AG04450 (cell line): ENCODE measurements around the gene FALEC. TPM values are rescaled to one million over a fixed set of nuclear protein-coding genes. Genes with fewer than 3 reads are reported as not detected.
A peak's percentile ranks its signal among the peaks of the same experiment; 100 is the strongest.

Experiments
- CTCF ChIA-PET: fragments of 300-600, 350-600 bp; formaldehyde crosslinking; extraction: SDS; loops from one replicate; lab custom pipeline; 2022; ENCODE audit warnings: antibody characterized with exemption, inconsistent platforms; lab: Charles Lee
- POLR2A ChIA-PET: fragments of 350-600 bp; formaldehyde crosslinking; extraction: SDS; loops from one replicate; lab custom pipeline; 2021; ENCODE audit warnings: antibody characterized with exemption, inconsistent platforms; lab: Yijun Ruan, JAX
- DNase-seq: peaks from one replicate; pipeline ENCODE4 v3.0.0-alpha.2; 2011; ENCODE audit warnings: low read depth, low spot score
- H3K27ac ChIP-seq: one replicate; pipeline ENCODE4 v1.5.1; 2012; ENCODE audit warnings: low read depth, low read length, control low read depth
- H3K27me3 ChIP-seq: one replicate; pipeline ENCODE4 v1.6.0; 2012; ENCODE audit warnings: low read length; ENCODE audit not compliant: control insufficient read depth, insufficient read depth
- H3K4me3 ChIP-seq: 2 replicates; pipeline ENCODE4 v1.5.1; 2011; ENCODE audit warnings: mild to moderate bottlenecking, low read depth, low read length, control low read depth
- H3K9me3 ChIP-seq: 2 replicates; pipeline ENCODE4 v1.5.1; 2012; ENCODE audit warnings: low read length; ENCODE audit not compliant: control insufficient read depth, insufficient read depth
- polyA plus RNA-seq: library from polyadenylated mRNA; depleted of rRNA; stranded (reverse); fragments of >200 nt; gene quantifications from 2 replicates; pipeline ENCODE4 v1.2.3, GENCODE V29; 2011
- TF ChIP-seq, protein P1 (sequence below): IDR thresholded peaks from 2 replicates; pipeline ENCODE4 v1.5.1; 2011; ENCODE audit warnings: low read depth, low read length, control low read depth, inconsistent platforms

The FALEC gene
- polyA plus RNA-seq, 1 experiment: not detected

DNA sequence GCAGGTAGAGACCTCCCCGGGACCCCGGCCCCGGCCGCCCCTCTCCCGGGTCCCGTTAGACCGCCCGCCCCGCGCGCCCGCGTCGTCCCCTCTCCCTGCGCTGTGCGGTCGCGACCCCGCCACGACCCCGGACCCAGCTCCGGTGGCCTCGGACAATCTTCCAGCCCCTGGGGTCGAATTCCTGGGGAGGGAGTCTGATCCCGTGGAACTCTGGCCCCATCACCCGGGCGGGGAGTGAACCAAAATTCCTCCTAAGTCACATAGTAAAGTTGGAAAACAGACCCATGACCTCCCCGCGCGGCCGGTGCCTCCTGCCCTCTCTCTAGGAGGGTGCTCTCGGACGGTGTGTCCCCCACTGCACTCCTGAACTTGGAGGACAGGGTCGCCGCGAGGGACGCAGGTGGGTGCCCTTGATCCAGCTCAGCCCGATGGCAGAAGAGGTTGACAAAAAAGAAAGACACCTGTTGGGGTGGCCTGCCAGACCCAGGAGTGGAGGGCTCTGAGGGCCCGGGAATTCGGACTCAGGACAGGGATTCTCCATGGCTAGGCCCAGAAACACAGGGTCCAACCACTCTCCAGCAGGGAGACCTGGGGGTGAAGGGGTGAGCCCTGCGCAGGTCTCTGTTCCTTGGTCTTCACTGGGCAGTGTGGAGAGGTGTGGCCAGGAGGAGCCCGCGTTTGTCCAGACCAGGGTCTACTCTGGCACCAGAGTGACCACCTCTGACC lies 34.1 kb downstream of the FALEC start:
- Histone ChIP-seq H3K4me3 (peak overlapping the region; percentile 64), H3K27me3 (no peaks in the 10 kb centered on the region), H3K27ac (no peak overlapping the region), H3K9me3 (no peaks in the 10 kb centered on the region)
- TF ChIP-seq, protein P1, sequence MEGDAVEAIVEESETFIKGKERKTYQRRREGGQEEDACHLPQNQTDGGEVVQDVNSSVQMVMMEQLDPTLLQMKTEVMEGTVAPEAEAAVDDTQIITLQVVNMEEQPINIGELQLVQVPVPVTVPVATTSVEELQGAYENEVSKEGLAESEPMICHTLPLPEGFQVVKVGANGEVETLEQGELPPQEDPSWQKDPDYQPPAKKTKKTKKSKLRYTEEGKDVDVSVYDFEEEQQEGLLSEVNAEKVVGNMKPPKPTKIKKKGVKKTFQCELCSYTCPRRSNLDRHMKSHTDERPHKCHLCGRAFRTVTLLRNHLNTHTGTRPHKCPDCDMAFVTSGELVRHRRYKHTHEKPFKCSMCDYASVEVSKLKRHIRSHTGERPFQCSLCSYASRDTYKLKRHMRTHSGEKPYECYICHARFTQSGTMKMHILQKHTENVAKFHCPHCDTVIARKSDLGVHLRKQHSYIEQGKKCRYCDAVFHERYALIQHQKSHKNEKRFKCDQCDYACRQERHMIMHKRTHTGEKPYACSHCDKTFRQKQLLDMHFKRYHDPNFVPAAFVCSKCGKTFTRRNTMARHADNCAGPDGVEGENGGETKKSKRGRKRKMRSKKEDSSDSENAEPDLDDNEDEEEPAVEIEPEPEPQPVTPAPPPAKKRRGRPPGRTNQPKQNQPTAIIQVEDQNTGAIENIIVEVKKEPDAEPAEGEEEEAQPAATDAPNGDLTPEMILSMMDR: 0 out of 2 replicates have a peak, but pooled peaks have one; percentile 4
- ChIA-PET POLR2A (no interaction called here), CTCF (interaction anchor here (0.7 to 7.2 kb wide), 2 partner anchors 11 to 255 kb away, joined by 7 to 64 read pairs; no protein-coding TSS in a partner anchor)
- no peak for DNase-seq

DNA sequence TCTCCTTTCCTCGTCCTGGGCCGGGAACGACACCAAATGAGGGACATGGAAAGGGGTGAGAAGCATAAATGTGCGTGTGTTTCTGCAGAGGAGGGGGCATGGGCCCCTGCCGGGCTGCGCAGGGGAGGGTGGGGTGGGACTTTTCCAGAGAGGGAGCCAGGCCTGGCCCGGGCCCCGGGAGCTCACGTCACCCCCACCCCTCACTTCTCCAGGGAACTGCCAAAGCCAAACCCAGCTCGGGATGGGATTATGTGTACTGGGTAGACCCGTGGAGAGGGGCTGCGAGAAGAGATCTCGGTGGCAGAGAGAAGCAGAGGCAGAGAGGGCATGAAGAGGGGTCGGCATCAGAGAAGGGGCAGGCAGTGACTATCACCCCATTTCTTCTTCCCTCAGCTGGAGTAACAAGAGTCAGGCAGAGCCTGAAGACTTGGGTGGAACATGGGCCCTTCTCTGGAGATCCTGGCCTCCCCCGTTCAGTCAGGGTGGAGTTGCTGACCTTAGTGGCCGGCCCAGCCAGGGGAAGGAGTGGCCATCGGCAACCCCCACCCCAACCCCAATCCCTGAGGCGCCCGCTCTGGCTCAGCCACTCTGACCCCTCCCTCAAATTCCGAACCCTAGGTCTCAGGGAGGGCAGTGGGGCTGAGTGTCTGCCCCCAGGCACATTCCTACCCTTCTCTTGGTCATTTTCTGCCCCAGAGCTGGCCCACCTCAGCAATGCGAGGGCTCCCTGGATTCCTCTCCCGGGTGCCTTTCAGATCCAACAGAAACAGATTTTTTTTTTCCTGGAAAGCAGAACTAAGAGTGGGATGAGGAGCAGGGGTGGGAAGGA lies 34.9 kb downstream of the FALEC start:
- H3K27ac ChIP-seq: no peak overlapping the region
- no peak for DNase-seq
- ChIA-PET POLR2A (interaction anchor here (1.7 kb wide), 1 partner anchor 29 kb away, joined by 3 read pairs; the partner anchor contains the start of gene MCL1), CTCF (interaction anchor here (7.2 kb wide), 1 partner anchor 10 kb away, joined by 64 read pairs; no protein-coding TSS in a partner anchor)
- TF ChIP-seq, protein P1: no peak
- H3K4me3 ChIP-seq: no peak overlapping the region; the same call in 1 of the 2 replicates
- no peaks in the 10 kb centered on the region for H3K27me3 ChIP-seq
- H3K9me3 ChIP-seq: no peaks in the 10 kb centered on the region

DNA sequence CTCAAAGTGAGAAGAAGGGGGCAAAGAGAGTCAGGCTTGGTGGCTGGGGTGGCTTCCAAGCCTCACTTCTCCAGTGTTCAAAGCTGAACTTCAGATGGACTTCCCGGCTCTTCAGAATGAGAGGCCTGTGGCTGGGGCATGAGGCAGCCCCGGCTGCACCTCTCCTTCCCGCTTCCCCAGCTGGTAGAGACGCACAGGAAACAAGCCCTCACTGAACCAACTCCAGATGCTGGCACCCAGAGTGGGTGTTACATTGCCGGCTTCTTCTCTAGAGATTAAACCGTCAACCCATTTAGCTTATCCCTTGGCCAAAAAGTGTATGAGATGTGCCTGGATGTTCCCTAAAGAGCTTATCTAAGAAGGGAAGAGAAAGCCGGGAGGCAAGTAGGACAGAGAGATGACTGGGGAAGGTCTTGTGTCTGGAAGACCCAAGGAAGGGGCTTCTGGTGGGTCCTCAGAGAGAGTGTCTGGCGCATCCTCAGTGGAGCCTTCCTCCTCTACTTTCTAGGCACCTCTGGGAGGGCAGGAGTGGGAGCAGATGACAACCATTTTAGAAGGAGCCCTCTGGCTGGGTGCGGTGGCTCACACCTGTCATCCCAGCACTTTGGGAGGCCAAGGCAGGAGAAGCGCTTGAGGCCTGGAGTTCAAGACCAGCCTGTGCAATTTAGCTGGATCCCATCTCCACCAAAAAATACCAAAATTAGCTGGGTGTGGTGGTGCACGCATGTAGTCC lies 35.7 kb downstream of the FALEC start:
- Histone ChIP-seq H3K9me3 (no peaks in the 10 kb centered on the region; the same call in 1 of the 2 replicates), H3K27me3 (no peaks in the 10 kb centered on the region), H3K27ac (no peak overlapping the region), H3K4me3 (no peak overlapping the region)
- CTCF ChIA-PET: interaction anchor here (1.3 to 7.2 kb wide), 2 partner anchors 9 to 70 kb away, joined by 5 to 64 read pairs; no protein-coding TSS in a partner anchor
- POLR2A ChIA-PET: interaction anchor here (1.4 to 1.7 kb wide), 2 partner anchors 28 to 187 kb away, joined by 3 to 4 read pairs; partner anchors contain the start of genes MCL1 and RPRD2
- no peak for DNase-seq
- TF ChIP-seq, protein P1: no peak

DNA sequence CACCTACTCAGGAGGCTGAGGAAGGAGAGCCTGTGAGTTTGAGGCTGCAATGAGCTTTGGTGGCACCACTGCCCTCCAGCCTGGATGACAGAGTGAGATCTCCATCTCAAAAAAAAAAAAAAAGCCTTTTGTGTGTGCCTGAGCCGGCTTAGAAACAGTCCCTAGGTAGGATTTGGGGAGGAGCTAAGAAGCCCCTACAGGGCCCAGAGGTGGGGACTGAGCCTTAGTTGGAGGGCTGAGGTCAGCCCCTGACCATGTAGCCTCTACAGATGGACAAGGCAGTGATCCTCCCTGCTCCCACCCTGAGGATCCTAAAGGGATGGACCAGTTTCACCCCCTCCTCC lies 36.2 kb downstream of the FALEC start:
- POLR2A ChIA-PET: interaction anchor here (1.2 to 1.7 kb wide), 3 partner anchors 9 to 188 kb away, joined by 3 to 4 read pairs (median 4); partner anchors contain the start of genes MCL1 and RPRD2

More for the DNA sequence above, 36.2 kb downstream of the FALEC start:
- CTCF ChIA-PET: interaction anchor here (1.3 to 7.2 kb wide), 2 partner anchors 9 to 69 kb away, joined by 5 to 64 read pairs; no protein-coding TSS in a partner anchor
- H3K4me3 ChIP-seq: no peak overlapping the region
- TF ChIP-seq, protein P1: no peak
- H3K9me3 ChIP-seq: no peaks in the 10 kb centered on the region; the same call in 1 of the 2 replicates
- no peak for DNase-seq
- H3K27me3 ChIP-seq: no peaks in the 10 kb centered on the region
- H3K27ac ChIP-seq: peak overlapping the region; percentile 75
